T1000 (cell line): ENCODE results near the gene POLG2.
"Not testable (repeated sequence)": the region's sequence is repeated elsewhere in the genome, so short reads cannot be mapped to it uniquely, and the experiment has no call there.

ENCODE experiments used
- DNase-seq: peaks from one replicate; lab custom pipeline; 2025; ENCODE audit warnings: mixed read lengths; lab: John Stamatoyannopoulos, UW

The POLG2 gene

GRCh38 chr17:64505340-64506200, 8.7 kb upstream of the POLG2 start:
- peak; percentile 47 for DNase-seq

DNA sequence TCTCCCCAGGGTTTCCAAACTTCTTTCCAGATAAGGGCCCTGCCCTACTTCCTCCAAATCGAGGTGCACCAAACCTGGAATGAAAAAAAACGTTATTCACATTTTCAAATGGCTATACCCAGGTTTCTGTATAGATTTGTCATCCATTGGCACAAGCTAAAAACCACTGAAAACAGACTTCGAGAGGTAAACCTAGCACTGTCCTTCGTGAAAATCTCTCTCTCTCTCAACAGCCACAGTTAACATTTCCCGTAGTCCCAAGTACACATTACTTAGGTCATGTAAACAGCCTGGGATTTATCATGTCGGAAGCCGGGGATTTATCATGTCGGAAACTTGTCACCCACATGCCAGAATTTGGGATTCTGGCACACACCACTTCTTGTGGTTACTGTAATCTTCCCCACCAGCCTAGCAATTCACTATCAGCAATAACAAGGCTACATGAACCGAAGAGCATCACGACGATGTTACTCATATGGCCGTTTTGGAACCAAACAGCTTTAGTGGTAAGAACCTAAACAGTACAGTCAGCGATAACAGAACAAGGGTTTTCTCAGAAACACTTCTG, 8.0 kb upstream of the POLG2 start:
- no peak for DNase-seq

DNA sequence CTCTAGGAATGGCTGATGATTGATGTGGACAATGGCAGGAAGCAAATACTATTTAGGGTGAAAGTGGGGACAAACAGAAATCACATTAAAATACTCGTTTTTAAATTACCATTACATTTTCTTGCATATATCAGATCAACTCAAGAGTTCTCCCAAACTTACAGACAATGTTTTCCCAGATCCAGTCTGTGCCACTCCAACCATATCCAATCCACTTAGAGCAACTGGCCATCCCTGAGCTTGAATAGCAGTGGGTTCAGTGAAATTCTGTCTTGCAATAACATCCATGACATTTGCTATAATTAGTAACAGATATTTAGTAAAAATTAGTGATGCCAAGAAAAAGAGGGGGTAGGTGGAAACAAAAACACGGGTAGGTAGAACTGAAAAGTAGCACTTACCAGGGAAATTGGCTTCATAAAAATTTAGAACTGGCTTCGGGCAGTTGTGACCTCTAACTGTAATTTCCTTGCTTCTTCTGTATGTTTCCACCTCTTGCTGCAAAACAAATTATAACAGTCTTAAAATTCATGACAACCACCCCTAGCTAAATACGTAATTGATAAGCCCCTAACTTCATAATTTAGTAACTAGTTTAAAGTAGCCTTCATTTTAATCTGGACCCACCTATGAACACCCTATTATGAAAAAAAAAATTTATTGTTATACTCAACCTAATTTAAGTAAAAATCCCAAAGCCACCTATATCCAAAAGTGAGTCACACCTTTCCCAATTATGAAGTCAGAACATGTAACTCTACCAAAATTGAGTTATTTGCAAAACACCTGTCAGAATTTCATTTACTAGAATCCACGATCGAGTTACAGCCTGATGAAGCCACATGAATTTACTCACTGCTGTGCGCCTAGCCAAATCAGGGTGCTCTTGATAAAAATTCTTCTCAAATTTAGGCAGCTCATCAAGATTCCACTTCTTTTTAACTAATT, 7.2 kb upstream of the POLG2 start:
- no peak for DNase-seq

GRCh38 chr17:64503341-64503740, 6.5 kb upstream of the POLG2 start:
- no peak for DNase-seq

GRCh38 chr17:64502809-64503208, 6.0 kb upstream of the POLG2 start:
- DNase-seq: no peak

DNA sequence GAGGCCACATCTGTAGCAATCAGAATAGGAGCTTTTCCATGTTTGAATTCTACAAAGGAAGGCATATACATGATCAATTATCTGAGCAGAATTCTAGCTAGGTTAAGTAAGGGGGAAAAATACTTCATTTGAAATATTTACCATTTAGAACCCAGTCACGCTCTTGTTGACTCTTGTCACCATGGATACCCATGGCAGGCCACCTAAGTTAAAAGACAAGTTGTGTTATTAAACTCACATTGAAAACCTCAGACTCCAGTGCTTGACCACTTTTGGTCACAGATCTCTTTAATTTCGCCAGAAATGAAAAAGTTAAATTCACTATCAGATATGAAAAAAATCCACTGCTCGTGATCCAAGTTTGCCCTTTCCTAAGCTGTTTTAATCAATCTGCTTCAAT, 5.2 kb upstream of the POLG2 start:
- DNase-seq: no peak

DNA sequence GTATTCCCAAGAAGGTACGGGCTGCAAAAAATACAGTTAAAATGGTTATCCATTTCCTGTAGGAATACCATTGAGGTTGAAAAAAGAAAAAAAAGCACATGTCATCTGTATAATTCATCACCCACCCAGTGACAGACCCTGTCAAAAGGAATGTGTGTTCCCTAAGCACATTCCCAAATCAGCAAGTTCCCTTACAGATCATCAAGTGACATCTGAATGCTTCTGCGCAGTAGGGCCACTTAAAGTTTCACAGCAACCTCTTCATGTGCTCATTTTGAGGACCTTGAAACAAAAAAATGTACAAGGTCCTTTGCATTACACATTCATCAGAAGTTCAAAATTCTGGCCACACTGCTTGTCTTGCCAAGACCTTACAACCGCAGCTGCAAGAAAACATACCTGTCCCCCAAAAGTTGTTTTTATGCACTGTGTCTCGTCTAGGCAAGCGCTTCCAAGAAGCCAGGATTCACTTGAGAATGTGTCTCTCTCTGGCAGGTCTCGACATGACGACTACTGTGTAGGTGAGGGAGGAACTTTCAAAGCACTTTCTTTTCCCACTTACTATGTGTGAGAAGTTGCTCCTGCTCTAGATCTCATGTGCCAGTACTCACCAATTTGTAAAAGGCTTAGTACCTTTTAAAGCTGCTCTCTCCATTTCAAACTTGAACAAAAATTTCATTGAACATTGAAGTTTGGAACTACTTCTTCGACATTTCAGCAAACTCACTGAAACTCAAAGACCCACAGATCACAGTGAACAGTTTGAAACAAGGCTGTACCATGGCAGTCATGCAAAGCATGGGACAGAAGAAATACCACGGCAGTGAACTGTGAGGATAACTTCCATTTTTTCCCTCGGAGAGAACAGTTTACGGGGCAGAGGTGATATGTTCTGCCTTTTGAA, 4.3 kb upstream of the POLG2 start:
- DNase-seq: no peak

DNA sequence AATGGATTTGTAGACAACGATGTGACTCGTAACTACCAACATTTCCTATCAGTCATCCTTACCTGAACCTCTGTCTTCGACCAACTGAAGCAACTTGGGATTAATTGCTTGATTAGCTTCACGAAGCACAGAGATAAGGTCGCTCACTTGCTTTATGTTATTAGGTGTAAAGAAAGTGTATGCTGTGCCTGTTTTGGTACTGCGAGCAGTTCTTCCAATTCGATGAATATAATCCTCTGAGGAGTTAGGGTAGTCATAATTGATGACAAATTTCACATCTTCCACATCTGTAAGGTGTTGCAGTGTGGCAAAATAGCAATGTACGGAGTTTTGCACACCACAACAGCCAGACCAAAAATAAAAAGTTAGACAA, 3.6 kb upstream of the POLG2 start:
- no peak for DNase-seq

GRCh38 chr17:64499805-64500486, 3.1 kb upstream of the POLG2 start:
- no peak for DNase-seq

DNA sequence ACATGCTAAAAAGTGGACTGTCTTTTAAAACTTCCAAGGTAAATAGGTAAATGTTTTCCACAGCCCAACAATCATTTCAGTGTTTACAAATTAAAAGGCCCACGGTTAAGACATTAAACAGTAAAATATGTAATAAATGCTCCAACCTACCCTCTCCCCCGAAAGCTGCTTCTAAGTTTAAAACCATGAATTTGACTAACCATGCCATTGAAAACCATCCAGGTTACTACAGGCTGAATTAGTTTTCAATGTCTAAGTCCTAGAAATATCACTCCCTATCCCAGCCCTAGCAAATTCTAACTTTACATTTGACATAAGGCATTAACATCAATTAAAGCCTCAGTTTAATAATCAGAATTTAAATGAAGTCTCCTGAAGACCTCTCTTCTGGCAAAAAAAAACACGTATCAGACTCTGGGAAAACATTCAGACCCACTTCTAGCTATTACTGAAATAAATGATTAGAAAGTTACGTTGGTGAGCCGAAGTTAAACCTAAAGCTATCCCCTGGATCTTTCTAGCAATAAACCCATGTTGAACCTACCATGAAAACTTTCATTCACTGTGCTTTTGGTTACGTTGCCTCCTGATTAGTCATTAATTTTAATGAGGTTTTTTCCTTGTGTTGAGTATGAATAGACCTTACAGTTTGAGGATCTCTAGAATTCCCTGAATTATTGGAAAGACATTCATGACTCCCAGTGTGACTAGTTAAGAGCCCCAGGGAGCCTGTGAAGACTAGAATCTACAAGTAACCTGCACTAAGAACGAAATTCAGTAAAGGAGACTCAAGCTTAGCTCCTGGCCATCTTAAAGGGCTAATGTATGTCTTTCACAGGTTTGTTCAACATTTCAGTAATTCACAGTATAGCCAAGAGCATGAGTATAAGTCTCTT, 1.7 kb upstream of the POLG2 start:
- DNase-seq: no peak

- no peak for DNase-seq
Observed at GRCh38 chr17:64497565-64498035, 746 bp upstream of the POLG2 start.

GRCh38 chr17:64496348-64496785, 487 bp downstream of the POLG2 start:
- no peak for DNase-seq

DNA sequence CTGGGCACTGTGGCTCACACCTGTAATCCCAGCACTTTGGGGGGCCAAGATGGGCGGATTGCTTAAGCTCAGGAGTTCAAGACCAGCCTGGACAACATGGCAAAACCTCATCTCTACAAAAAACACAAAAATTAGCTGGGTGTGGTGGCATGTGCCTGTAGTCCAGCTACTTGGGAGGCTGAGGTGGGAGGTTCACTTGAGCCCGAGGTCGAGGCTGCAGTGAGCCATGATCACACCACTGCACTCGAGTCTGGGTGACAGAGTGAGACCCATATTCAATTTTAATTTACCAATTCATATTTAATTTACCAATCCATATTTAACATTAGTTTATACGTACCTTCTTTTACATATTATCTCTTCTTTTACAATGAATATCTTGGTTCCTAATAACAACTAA, 1.6 kb downstream of the POLG2 start:
- not testable (repeated sequence) for DNase-seq

DNA sequence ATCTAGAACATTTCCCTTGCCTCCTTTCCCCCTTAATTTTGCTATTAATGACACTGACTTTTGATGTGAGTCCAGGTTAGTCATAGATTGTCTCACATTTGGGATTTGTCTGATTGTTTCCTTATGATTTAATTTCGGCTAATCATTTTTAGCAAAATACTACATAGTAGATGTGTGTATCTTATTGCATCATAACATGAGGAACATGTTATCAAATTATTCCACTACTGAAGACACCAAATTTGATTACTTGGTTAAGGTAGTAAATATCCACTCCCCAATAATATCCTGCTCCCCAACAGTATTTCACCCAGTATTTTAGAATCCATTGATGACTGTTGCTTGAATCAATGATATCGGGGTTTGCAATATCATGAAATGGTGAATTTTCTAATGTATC, 2.7 kb downstream of the POLG2 start:
- no peak for DNase-seq

DNA sequence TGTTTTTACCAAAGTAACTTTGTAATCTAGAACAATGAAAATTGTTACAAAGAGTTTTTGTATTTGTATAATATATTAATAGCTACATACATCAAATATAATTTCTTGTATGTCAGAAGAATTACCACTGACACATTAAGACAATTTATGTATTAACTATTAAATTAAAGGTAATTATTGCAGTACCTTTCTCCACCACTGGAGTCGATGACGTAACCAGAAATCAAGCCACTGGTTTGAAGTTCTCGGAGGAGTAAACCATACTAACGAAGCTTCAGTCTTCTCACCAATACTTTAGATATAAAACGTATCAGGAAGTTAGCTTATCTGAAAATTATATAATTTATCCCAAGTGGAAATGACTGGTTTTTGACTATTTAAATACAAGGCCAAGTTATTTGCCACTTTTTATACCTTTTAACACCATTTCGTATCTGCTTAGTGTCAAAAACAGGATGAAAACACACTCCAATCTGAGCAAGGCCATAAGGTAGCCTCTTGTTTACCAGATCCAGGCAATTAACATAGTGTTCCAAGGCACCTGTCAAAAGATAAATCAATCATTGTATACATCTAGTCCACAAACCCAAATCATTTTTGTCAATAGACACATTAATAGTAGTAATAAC, 4.3 kb downstream of the POLG2 start:
- no peak for DNase-seq

GRCh38 chr17:64491994-64492393, 4.9 kb downstream of the POLG2 start:
- DNase-seq: no peak

DNA sequence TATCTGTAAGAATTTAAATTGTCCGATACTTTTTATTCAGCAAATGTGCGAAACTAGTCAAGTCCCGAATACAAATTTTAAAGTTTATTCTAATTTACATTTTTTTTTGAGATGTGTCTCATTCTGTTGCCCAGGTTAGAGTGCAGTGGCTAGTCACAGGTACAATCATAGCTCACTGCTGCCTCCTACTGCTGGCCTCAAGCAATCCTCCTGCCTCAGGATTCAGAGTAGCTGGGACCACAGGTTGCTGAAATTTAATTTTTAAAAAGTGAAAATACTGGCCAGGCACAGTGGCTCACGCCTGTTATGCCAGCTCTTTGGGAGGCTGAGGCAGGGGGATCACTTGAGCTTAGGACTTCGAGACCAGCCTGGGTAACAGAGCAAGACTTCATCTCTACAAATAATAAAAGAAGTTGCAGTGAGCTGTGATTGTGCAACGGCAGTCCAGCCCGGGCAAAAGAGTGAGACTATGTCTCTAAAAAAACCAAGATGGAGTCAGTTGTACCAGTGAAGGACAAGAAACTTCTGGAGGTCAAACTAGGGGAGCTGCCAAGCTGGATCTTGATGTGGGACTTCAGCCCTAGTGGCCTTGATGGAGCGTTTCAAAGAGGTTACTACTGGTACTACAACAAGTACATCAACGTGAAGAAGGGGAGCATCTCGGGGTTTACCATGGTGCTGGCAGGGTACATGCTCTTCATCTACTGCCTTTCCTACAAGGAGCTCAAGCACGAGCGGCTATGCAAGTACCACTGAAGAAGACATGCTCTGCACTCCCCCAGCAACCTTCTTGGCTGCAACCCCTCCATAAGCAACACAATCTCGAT, 5.6 kb downstream of the POLG2 start:
- DNase-seq: no peak

DNA sequence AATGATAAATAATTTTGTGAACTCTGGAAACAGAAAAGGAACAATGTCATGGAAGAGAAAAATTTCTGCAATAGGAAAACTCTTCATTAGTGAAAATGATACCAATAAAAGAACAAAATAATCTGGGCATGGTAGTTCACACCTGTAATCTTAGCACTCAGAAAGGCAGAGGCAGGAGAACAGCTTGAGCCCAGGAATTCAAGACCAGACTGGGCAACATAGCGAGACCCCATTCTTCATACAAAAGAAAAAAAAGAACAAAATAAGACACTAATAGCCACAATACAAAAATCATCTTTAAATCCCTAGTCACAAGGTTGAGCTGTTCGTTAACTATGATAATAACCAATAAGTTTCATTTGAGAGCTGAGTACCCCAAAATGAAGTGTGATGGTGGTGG, 8.6 kb downstream of the POLG2 start:
- no peak for DNase-seq
